GM21737 (cell line): ENCODE measurements around the gene CRISP2.
"Not testable (repeated sequence)": the region's sequence is repeated elsewhere in the genome, so short reads cannot be mapped to it uniquely, and the experiment has no call there.

ENCODE experiments used
- ATAC-seq: cut with Tn5 transposase; IDR thresholded peaks from one replicate; pipeline ENCODE4 v1.9.1; 2021; ENCODE audit warnings: mild to moderate bottlenecking, moderate library complexity; ENCODE audit not compliant: unreplicated experiment

Gene CRISP2, protein sequence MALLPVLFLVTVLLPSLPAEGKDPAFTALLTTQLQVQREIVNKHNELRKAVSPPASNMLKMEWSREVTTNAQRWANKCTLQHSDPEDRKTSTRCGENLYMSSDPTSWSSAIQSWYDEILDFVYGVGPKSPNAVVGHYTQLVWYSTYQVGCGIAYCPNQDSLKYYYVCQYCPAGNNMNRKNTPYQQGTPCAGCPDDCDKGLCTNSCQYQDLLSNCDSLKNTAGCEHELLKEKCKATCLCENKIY

GRCh38 chr6:49713346-49713745 is at the start of gene CRISP2:
TSS of gene CRISP2 (minus strand) at chr6:49713543. CDS start at chr6:49709196, 4,347 bp downstream.
- no peak for ATAC-seq

- ATAC-seq, result no peak
Observed at GRCh38 chr6:49744259-49744658, 30.9 kb upstream of the CRISP2 start, which contains the start of gene CRISP3. TSS of gene CRISP3 (minus strand) at chr6:49744388. CDS start at chr6:49744367, 21 bp downstream.

- no peak for ATAC-seq
Observed at GRCh38 chr6:49743429-49743828, 30.1 kb upstream of the CRISP2 start.

DNA sequence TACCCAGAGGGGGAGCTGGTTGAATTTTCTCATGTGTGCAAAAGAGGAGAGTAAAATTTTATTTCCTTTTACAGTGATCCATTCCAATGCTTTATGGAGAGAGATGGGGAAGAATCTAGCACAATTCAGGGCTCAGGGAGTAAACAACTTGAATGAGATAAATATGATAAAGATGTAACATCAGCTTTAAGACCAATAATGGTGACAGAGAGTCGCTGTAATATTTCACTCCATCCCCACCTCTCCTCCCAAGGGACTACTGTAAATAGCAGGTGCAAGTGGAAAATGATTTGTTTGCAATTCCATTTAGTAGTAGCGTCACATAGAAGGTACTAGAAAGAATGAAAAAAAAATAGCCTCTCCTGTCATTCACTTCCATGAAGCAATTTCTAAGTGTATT is 26.1 kb upstream of the CRISP2 start:
- no peak for ATAC-seq

DNA sequence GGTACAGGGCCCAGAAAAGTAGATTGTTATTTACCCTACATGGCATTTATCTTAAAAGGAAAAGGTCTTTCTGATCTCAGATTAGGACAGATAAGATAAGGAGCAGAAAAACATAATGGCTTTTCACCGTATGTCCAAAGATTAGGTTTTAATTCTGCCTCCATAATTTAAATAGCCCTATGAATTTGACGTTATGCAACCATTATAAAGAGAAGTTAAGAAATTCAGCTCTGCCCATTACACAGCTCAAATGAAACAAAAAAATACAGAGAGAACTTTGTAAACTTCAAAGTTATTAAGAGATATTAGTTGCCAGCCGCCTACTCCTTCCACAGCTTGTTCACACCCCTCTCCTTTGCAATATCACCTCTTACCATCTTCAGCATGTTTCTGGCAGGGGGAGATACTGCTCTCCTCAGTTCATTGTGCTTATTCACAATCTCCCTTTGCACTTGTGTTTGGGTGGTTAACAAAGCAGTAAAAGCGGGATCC is 22.7 kb upstream of the CRISP2 start:
- ATAC-seq, result no peak

- no peak for ATAC-seq
Observed at GRCh38 chr6:49733680-49734079, 20.3 kb upstream of the CRISP2 start.

DNA sequence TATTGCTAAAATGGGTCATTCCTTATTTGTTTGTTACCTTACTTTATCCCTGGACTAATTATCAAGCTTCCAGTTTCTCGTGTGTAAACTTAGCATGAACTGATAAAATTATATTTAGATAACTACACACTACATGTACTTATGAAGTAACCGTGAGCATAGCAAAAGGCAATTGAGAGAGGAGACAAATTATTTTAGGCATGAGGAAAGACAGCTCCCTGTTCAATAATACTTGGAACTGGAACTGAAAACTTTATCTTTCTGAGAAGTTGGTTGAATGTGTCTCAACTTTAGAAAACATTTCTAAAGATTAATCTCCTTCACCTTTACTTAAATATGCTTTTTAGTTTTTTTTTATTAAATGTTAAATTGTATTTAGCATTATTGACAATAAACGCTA is 19.4 kb upstream of the CRISP2 start:
- ATAC-seq, result no peak

- no peak for ATAC-seq
Observed at GRCh38 chr6:49730251-49730650, 16.9 kb upstream of the CRISP2 start.

DNA sequence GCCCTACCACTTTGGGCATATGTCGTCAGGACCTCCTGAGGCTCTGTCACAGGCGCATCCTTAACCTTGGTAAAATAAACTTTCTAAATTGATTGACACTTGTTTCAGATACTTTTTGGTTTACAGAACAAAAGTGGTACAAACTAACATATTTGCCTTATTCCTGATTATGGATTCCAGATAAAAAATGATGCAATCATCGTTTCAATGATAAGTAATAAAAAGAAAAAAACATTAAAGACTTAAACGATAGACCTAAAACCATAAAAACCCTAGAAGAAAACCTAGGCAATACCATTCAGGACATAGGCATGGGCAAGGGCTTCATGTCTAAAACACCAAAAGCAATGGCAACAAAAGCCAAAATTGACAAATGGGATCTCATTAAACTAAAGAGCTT is 10.6 kb upstream of the CRISP2 start:
- not testable (repeated sequence) for ATAC-seq

DNA sequence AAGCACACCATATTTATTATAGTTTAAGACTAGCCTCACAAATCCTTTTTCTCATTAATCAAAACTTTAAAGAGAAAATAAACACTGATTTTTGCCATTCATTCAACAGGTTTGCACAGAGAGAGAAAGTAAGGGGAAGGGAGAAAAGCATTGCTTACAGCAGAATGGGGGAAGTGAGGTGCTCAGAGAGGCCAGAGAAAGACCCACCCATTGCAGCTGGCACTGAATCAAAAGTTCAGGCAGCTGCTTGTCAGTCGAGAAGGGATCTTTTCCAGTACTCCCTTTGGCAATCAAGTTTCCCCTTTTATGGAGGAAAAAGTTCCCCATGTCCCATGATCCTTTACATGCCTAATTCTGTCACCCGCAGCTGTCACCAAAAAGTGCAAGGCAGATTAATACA is 8.0 kb upstream of the CRISP2 start:
- no peak for ATAC-seq

GRCh38 chr6:49720372-49720771 is 7.0 kb upstream of the CRISP2 start:
- ATAC-seq, result no peak

DNA sequence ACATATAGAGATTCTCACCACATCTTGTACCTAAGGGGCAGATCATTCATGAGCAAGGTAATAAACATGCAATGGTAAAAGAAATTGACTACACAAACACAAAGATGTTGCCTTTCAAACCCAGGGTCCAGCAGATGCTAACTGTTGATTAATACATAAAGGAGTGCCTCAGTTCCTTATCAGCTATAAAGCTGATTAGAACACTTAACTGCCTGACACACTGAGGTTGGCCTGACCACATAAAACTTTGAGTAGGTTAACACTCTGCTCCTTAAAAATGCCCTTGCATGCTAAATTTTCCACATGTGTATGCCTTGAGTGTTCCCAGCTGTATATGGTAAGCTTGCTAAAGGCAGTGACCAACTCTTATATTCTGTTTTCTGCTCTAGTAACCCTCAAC is 14.9 kb downstream of the CRISP2 start:
- no peak for ATAC-seq

- no peak for ATAC-seq
Observed at GRCh38 chr6:49693512-49693911, 19.8 kb downstream of the CRISP2 start.

- ATAC-seq, result no peak
Observed at GRCh38 chr6:49692534-49692933, 20.8 kb downstream of the CRISP2 start.

DNA sequence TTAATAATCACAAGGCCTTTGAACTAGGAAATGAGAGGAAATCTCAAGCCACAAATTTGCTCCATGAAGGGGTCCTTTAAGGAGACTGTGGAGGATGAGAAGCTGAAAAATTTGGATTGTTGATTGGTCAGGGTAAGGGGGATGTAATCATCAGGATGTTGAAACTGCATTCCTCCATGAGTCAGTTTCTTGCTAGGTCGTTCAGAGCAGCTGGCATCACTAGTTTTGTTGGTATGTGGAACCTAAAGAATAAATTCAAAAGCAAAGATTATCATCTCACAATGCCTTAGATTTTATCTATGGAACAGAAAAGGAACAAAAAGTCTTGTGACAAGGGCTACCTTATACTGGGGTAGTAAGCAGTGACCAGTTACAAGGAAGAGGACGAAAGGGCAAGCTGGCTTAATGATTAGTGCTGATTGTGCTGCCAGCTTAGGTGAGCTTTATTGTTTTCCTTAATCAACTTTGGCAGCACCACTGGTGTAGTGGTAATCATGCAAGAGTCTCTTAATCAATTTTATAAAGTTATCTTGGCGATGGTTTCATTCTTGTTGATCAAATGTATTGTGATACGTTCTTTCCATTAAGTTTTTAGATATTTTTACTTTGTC is 36.6 kb downstream of the CRISP2 start:
- ATAC-seq, result no peak

DNA sequence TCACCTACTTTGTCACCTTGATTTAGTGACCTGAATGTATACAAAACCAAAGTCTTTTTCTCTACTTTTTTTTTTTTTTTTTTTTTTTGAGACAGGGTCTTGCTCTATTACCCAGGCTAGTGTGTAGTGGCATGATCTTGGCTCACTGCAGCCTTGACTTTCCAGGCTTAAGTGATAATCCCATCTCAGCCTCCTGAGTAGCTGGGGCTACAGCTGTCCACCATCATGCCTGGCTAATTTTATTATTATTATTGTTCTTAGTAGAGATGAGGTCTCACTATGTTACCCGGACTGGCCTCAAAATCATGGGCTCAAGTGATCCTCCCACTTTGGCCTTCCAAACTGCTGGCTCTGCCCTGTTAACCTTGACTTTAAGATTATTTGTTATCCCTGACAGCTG is 37.5 kb downstream of the CRISP2 start:
- ATAC-seq, result no peak

GRCh38 chr6:49668083-49668511 is 45.2 kb downstream of the CRISP2 start:
- no peak for ATAC-seq

DNA sequence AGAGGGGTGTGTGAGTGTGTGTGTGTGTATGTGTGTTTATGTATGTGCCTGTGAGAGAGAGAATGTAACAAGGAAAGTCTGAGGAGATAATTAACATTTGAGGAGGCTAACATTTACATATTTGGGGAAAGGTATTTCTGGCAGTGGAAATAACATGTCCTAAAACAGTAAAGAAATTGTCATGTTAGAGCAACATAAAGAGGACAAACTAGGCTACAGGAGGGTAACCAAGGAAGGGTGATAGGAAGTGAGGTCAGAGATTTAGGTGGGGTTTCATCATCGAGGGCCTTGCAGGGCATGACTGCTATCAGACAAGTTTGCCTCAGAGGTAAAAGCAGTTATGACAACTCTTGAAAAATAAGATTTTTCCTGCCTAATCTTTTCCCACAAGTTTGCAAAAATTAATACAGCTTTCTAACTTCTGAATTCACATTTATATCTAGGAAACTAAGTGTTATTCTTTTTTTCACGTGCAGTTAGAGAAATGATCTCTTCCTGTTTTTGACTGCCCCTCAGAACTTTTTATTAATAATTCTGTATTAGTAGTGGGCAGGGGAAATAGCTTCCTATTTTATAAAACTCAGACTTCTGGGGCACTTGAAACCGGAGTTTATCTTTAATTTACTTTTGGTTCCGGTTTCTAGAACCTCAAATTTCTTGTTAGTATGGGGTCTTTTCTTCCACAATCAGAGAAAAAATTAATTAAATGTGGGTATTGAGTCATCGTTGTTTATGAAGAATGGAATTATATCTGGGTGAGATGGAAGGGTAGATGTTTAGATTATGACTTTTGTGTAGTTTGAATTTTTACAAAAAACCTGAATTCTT is 46.2 kb downstream of the CRISP2 start:
- ATAC-seq, result no peak

DNA sequence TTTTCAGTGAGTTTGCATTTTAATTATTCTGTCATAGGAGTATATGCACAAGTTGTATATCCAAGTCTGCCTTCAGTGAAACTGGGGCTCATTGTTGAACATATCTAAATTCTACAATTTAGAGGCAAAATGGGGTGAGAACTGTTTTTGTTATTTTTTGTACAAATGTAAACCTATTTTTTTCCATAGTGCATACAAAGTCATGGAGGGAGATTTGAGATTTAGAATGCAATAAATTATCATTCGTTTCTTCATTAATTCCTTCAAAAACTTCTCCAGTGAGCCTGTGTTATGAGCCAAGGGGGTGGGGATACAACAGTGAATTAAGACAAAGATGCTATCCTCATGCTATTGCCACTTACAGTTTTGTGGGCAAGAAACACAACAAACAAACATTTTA is 46.9 kb downstream of the CRISP2 start:
- ATAC-seq, result no peak

- ATAC-seq, result no peak
Observed at GRCh38 chr6:49664817-49665216, 48.5 kb downstream of the CRISP2 start.

DNA sequence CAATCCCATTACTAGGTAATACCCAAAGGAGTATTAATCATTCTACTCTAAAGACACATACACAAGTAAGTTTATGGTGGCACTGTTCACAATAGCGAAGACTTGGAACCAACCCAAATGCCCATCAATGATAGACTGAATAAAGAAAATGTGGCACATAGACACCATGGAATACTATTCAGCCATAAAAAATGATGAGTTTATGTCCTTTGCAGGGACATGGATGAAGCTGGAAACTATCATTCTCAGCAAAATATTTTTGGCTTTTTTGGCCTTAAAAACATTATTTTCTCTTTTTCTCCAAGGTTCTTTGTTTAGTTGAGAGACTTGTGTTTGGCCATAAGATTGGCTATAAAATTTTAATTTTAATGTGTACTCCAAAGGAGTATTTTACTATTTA is 49.3 kb downstream of the CRISP2 start:
- ATAC-seq, result not testable (repeated sequence)

DNA sequence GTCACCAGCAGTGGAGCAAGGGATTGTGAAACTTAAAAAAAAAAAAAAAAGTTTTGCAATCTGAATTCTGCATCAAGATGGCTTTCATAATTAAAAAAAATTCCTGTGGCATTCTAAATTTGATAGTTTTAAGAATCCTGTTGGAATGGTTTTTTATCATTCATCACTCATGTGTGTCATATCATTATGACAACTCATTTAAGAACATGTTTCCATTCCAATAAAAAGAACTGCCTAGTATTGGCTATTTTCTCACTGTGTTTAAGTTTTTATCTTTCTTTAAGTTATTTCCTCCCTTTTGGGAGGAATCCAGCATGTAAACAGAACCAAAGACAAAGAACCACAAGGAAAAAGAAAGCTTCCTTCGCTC is 50.5 kb downstream of the CRISP2 start:
- no peak for ATAC-seq
